Activated T-cell treated with anti-CD3 and anti-CD28 coated beads, Interleukin-2, amount 50 U/mL, for 4 hours (primary cell): ENCODE results near the gene LSAMP. TPM values are rescaled to one million over a fixed set of nuclear protein-coding genes. Genes with fewer than 3 reads are reported as not detected.

ENCODE experiments used
- ATAC-seq, 2 donors: fragments of 200-7000 bp; cut with Tn5 transposase; one replicate each; pipeline ENCODE4 v1.10.0; 2021
- DNase-seq: peaks from one replicate; pipeline ENCODE4 v3.0.0-alpha.2; 2020
- H3K27me3 Mint-ChIP-seq: one replicate; pipeline ENCODE4 v1.8.0; 2021; ENCODE audit warnings: low read depth, mixed read lengths
- H3K36me3 Mint-ChIP-seq: one replicate; pipeline ENCODE4 v1.8.0; 2022; ENCODE audit warnings: mixed read lengths; ENCODE audit not compliant: insufficient read depth
- H3K4me1 Mint-ChIP-seq: one replicate; pipeline ENCODE4 v1.8.0; 2021; ENCODE audit warnings: low read depth, mixed read lengths
- H3K4me3 Mint-ChIP-seq: one replicate; pipeline ENCODE4 v1.8.0; 2021; ENCODE audit warnings: mild to moderate bottlenecking, moderate library complexity, mixed read lengths
- H3K9me3 Mint-ChIP-seq: one replicate; pipeline ENCODE4 v1.8.0; 2021; ENCODE audit warnings: mixed read lengths
- total RNA-seq, 3 donors: library from RNA; stranded (reverse); gene quantifications; one replicate each; pipeline ENCODE4 v1.2.1, GENCODE V29; 2021

Gene LSAMP
- total RNA-seq, 3 donors from 2014 or later, result not detected

GRCh38 chr3:116444115-116444747 is 1.1 kb downstream of the LSAMP start:
- no peak for DNase-seq
- Mint-ChIP-seq H3K27me3 (peaks cover 8% of the 10 kb centered on the region), H3K4me1 (no peaks in the 10 kb centered on the region), H3K36me3 (no peaks in the 10 kb centered on the region), H3K9me3 (peaks cover 4% of the 10 kb centered on the region), H3K4me3 (no peak overlapping the region)
- ATAC-seq, result no peak

GRCh38 chr3:116443191-116443661 is 2.1 kb downstream of the LSAMP start:
- ATAC-seq (no peak), DNase-seq (no peak)
- H3K9me3 Mint-ChIP-seq, result peaks cover 4% of the 10 kb centered on the region
- no peaks in the 10 kb centered on the region for H3K36me3 Mint-ChIP-seq
- no peaks in the 10 kb centered on the region for H3K4me1 Mint-ChIP-seq
- H3K27me3 Mint-ChIP-seq, result peaks cover 8% of the 10 kb centered on the region
- no peak overlapping the region for H3K4me3 Mint-ChIP-seq

GRCh38 chr3:116442331-116443021 is 2.8 kb downstream of the LSAMP start:
- H3K4me1 Mint-ChIP-seq, result no peaks in the 10 kb centered on the region
- H3K36me3 Mint-ChIP-seq, result no peaks in the 10 kb centered on the region
- DNase-seq (no peak), ATAC-seq (no peak)
- H3K4me3 Mint-ChIP-seq, result no peak overlapping the region
- peaks cover 8% of the 10 kb centered on the region for H3K27me3 Mint-ChIP-seq
- H3K9me3 Mint-ChIP-seq, result peaks cover 4% of the 10 kb centered on the region

- DNase-seq (no peak), ATAC-seq (no peak)
- no peaks in the 10 kb centered on the region for H3K36me3 Mint-ChIP-seq
- H3K4me1 Mint-ChIP-seq, result no peaks in the 10 kb centered on the region
- H3K4me3 Mint-ChIP-seq, result no peak overlapping the region
- no peaks in the 10 kb centered on the region for H3K9me3 Mint-ChIP-seq
- peaks cover 8% of the 10 kb centered on the region for H3K27me3 Mint-ChIP-seq
Measured at GRCh38 chr3:116441652-116442051, 3.6 kb downstream of the LSAMP start.

GRCh38 chr3:116440196-116440595 is 5.1 kb downstream of the LSAMP start:
- ATAC-seq (no peak), DNase-seq (no peak)
- peaks cover 4% of the 10 kb centered on the region for H3K27me3 Mint-ChIP-seq
- H3K9me3 Mint-ChIP-seq, result no peaks in the 10 kb centered on the region
- H3K4me1 Mint-ChIP-seq, result no peaks in the 10 kb centered on the region
- no peaks in the 10 kb centered on the region for H3K36me3 Mint-ChIP-seq
- no peak overlapping the region for H3K4me3 Mint-ChIP-seq

GRCh38 chr3:116433552-116433951 is 11.7 kb downstream of the LSAMP start:
- no peak for ATAC-seq
- H3K36me3 Mint-ChIP-seq, result no peaks in the 10 kb centered on the region
- no peaks in the 10 kb centered on the region for H3K27me3 Mint-ChIP-seq
- H3K4me1 Mint-ChIP-seq, result no peaks in the 10 kb centered on the region
- H3K9me3 Mint-ChIP-seq, result no peaks in the 10 kb centered on the region
- DNase-seq, result no peak
- H3K4me3 Mint-ChIP-seq, result no peak overlapping the region

GRCh38 chr3:116432795-116433194 is 12.5 kb downstream of the LSAMP start:
- Mint-ChIP-seq H3K9me3 (peaks cover under 1% of the 10 kb centered on the region), H3K36me3 (no peaks in the 10 kb centered on the region), H3K4me1 (no peaks in the 10 kb centered on the region), H3K4me3 (no peak overlapping the region), H3K27me3 (no peaks in the 10 kb centered on the region)
- no peak for DNase-seq
- no peak for ATAC-seq

- DNase-seq (no peak), ATAC-seq (no peak)
- Mint-ChIP-seq H3K36me3 (no peaks in the 10 kb centered on the region), H3K4me1 (no peaks in the 10 kb centered on the region), H3K9me3 (peaks cover 4% of the 10 kb centered on the region), H3K27me3 (no peaks in the 10 kb centered on the region), H3K4me3 (no peak overlapping the region)
Measured at GRCh38 chr3:116429479-116430269, 15.6 kb downstream of the LSAMP start.

GRCh38 chr3:116426036-116426435 is 19.3 kb downstream of the LSAMP start:
- no peaks in the 10 kb centered on the region for H3K27me3 Mint-ChIP-seq
- DNase-seq, result no peak
- ATAC-seq, result no peak
- H3K4me1 Mint-ChIP-seq, result no peaks in the 10 kb centered on the region
- no peak overlapping the region for H3K4me3 Mint-ChIP-seq
- H3K9me3 Mint-ChIP-seq, result peaks cover 8% of the 10 kb centered on the region
- H3K36me3 Mint-ChIP-seq, result no peaks in the 10 kb centered on the region

GRCh38 chr3:116425126-116425525 is 20.2 kb downstream of the LSAMP start:
- peaks cover 8% of the 10 kb centered on the region for H3K9me3 Mint-ChIP-seq
- DNase-seq (no peak), ATAC-seq (no peak)
- no peaks in the 10 kb centered on the region for H3K36me3 Mint-ChIP-seq
- H3K4me3 Mint-ChIP-seq, result no peak overlapping the region
- H3K4me1 Mint-ChIP-seq, result no peaks in the 10 kb centered on the region
- no peaks in the 10 kb centered on the region for H3K27me3 Mint-ChIP-seq

GRCh38 chr3:116423945-116424344 is 21.3 kb downstream of the LSAMP start:
- Mint-ChIP-seq H3K4me1 (no peaks in the 10 kb centered on the region), H3K9me3 (peaks cover 8% of the 10 kb centered on the region), H3K27me3 (no peaks in the 10 kb centered on the region)

GRCh38 chr3:116423374-116423773 is 21.9 kb downstream of the LSAMP start:
- H3K9me3 Mint-ChIP-seq, result peaks cover 12% of the 10 kb centered on the region
- no peaks in the 10 kb centered on the region for H3K36me3 Mint-ChIP-seq
- H3K27me3 Mint-ChIP-seq, result no peaks in the 10 kb centered on the region
- DNase-seq (no peak), ATAC-seq (no peak)
- no peak overlapping the region for H3K4me3 Mint-ChIP-seq
- no peaks in the 10 kb centered on the region for H3K4me1 Mint-ChIP-seq

More at GRCh38 chr3:116423945-116424344, 21.3 kb downstream of the LSAMP start:
- no peak for DNase-seq
- no peak for ATAC-seq
- Mint-ChIP-seq H3K36me3 (no peaks in the 10 kb centered on the region), H3K4me3 (no peak overlapping the region)

GRCh38 chr3:116417151-116417550 is 28.1 kb downstream of the LSAMP start:
- ATAC-seq (no peak), DNase-seq (no peak)
- Mint-ChIP-seq H3K27me3 (no peaks in the 10 kb centered on the region), H3K36me3 (no peaks in the 10 kb centered on the region), H3K4me3 (no peak overlapping the region), H3K9me3 (peaks cover 9% of the 10 kb centered on the region), H3K4me1 (no peaks in the 10 kb centered on the region)

- Mint-ChIP-seq H3K9me3 (peaks cover 9% of the 10 kb centered on the region), H3K36me3 (no peaks in the 10 kb centered on the region), H3K4me3 (no peak overlapping the region), H3K4me1 (no peaks in the 10 kb centered on the region), H3K27me3 (no peaks in the 10 kb centered on the region)
- DNase-seq, result no peak
- no peak for ATAC-seq
Measured at GRCh38 chr3:116413319-116413718, 32.0 kb downstream of the LSAMP start.
